IPS DF 19.7 (cell line): ENCODE data around the gene INTS11.
"Not testable (repeated sequence)": the region's sequence is repeated elsewhere in the genome, so short reads cannot be mapped to it uniquely, and the experiment has no call there.

Experiments
- DNase-seq: peaks from one replicate; pipeline ENCODE4 v3.0.0-alpha.2; 2013; ENCODE audit warnings: low read depth, low spot score

INTS11 gene

DNA sequence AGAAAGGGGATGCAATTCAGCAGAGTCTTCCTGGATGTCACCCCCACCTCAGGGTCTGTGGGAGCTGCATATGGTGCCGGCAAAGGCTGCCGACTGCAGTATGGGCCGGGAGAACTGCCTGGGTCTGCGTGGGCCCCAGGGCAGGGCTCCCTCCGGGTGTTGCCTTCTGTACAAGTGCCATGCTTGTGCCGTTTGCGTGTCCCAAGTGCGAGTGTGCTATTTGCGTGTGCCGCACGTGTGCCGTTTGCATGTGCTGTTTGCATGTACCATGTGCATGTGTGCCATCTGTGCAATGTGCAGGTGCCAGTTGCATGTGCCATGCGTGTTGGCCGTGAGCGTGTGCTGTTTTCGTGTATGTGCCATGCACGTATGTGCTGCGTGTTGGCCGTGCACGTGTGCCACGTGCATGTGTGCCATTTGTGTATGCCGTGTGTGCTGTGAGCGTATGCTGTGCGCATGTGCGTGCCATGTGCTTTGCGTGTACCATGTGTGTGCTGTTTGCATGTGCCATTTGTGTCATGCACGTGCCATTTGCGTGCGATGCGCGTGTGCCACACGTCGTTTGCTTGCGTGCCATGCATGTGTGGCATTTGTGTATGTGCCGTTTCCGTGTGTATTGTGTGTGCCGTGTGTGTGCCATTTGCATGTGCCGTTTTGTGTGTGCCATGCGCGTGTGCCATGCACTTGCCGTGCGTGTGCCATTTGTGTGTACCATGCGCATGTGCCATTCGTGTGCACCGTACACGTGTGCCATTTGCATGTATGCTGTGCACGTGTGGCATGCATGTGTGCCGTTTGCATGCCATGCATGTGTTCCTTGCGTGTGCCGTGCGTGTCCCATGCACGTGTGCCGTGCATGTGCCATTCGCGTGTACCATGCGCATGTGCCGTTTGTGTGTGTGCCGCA is 5.1 kb upstream of the INTS11 start:
- no peak for DNase-seq

DNA sequence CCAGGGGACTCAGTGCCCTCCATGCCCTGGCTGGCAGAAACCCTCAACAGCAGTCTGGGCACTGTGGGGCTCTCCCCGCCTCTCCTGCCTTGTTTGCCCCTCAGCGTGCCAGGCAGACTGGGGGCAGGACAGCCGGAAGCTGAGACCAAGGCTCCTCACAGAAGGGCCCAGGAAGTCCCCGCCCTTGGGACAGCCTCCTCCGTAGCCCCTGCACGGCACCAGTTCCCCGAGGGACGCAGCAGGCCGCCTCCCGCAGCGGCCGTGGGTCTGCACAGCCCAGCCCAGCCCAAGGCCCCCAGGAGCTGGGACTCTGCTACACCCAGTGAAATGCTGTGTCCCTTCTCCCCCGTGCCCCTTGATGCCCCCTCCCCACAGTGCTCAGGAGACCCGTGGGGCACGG is 3.8 kb upstream of the INTS11 start:
- DNase-seq = no peak

DNA sequence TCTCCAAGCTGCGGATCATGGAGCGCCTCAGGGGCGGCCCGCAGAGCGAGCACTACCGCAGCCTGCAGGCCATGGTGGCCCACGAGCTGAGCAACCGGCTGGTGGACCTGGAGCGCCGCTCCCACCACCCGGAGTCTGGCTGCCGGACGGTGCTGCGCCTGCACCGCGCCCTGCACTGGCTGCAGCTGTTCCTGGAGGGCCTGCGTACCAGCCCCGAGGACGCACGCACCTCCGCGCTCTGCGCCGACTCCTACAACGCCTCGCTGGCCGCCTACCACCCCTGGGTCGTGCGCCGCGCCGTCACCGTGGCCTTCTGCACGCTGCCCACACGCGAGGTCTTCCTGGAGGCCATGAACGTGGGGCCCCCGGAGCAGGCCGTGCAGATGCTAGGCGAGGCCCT is 2.8 kb upstream of the INTS11 start:
- no peak for DNase-seq

DNA sequence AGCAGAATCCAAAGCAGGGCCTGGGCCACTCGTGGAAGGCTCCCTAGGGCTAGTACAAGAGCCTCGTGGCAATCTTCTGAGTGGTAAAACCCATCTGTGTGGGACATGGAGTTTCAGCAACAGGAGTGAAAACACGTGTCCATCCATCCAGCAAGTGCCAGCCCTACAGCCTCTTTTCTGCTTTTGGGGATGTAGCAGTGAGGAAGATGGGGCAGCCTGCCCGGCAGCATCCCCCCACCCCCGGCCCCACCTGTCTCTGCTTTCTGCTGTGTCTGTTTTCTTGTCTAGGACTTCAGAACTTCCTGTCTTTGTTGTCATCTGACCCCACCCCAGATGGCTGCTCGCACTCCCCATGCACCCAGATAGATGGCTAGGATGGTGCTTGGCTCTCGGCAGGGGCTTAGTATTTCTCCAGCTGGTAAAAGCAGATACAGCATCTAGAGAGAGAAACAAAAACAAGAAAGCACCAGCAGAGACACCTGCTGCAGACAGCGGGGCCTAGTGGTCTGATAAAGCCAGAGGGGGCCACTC is 1.7 kb upstream of the INTS11 start:
- DNase-seq = no peak

DNA sequence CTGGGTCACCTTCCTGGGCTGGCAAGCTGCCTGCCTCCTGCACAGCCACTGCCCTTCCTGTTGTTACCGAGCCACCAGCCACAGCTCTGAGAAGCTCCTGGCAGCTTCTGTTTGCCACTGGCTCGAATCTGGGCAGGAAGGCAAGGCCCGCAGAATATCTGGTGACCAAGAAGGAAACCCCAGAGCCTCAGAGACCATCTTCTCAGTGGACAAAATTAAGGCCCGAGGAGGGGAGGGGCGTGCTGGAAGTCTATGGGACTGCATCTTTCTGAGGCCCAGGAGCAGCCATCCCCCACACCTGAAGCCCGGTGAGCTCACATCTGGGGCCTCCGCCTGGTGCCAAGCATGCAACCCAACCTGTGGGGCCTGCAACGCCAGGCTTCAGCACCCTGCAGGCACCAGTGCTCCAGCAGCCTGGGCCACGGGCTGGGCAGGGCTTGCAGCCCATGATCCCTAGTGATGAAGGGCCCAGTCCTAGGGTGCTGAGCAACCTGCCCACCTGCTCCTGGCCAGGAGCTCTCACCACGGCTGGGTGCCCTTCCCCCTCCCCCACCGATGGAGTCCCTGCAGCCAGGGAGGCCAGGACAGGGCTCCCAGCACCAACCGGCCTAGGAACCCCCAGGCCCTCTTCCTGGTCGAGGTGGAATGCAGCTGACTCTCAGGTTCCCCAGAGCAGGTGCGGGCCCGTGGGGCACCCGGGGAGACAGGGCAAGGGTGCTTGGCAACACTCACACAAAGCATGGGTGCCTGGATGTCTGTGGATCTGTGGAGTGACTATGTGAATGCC is 1.0 kb upstream of the INTS11 start:
- DNase-seq = no peak

DNA sequence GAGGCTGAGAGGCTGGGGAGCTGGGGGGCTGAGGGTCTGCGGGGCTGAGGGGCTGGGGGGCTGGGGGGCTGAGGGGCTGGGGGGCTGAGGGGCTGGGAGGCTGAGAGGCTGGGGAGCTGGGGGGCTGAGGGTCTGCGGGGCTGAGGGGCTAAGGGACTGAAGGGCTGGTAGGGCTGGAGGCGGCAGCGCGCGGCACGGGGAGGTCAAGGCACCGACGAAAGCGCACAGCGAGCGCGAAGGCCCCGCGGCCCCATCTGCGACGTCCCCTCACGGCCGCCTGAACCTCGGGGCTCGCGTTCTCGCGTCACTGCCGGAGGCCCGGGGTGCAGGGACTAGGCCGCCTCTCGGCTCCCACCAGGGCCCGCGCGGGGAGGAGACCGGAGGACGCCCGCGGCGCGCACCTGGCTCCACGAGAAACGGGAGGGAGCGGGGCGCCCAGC is 356 bp downstream of the INTS11 start:
- no peak for DNase-seq

DNA sequence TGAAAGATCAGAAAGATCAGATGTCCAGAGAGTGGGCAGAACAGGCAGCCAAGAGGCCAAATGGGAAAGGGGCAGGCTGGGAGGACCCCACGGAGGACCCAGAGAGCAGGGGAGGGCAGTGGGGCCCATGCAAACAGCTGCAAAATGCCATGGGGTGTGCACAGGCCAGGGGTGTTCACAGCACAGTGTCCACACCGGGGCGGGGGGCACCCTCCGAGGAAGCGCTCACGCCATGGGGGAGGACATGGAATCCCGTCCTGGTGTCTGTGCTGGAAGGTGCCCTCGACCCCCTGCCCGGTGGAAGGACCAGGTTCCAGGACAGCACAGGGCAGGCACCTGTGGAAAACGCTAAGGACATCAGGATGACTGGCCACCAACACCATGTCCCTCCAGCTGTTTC is 1.5 kb downstream of the INTS11 start:
- DNase-seq = no peak

DNA sequence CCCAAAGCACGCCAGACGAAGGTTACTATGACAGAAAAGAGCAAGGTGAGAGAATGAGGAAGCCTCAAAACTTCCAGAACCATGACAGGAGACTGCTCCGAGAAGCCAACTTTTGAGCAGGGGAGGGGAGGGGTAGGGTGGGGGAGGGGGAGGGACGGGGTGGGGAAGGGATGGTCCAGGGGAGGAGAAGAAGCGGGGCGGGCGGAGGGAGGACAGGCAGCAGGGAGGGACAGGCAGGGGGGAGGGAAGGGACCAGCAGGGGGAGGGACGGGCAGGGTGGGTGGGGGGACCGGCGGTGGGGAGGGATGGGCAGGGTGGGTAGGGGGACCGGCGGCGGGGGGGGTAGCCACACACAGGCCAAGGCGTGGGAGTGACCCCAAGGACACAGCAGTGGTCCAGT is 2.0 kb downstream of the INTS11 start:
- no peak for DNase-seq

DNA sequence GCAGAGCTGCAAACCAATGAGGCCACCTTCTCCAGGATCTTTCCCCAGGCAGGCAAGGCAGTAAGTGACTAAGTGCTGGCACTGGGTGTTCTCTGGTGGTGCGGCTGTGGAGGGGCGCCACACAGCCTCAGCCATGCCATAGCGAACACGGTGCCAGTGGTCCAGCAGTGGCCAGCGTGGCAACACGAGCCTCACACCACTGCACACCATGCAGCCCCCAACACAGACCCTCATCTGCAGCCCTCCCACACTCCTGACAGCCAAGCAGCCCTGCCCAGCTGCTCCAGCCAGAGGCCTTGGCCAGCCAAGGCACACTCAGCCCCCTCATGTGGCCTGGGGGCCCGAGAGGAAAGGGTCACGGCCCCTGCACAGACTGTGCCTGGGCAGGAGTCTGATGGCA is 3.0 kb downstream of the INTS11 start:
- DNase-seq = no peak

DNA sequence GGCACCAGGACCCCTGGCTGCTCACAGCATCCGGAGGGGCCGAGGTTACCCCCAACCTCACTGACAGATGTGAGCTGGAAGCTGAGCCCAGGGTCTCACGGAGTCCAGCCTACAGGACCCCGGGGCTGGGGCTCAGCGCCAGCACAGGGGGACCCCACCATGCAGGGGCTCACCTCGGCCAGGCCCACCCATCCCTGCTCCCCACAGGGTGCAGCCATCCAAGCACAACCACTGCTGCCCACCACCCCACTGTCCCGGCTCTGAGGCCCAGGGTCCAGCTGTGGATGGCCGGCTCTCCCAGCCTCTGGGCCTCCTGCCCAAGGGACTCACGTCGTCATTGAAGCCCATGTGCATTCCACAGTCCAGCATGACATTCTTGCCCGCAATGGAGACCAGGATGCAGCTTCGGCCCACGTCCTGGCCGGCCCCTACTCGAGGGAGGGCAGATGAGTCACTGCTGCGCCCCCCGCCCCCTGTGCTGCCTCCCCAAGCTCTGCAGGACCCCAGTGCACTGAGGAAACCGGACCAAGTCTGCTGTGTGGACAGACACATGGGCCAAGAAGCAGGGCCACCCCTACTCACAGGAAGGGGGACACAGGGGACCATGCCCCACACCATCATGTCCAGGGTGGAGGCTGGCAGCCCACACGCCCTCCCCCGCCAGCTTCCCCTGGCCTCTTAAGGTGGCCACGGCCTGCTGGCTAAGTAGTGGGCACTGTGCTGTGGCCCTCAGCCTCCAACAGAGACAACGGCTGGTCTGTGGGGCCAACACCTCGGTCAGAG is 3.6 kb downstream of the INTS11 start:
- no peak for DNase-seq

DNA sequence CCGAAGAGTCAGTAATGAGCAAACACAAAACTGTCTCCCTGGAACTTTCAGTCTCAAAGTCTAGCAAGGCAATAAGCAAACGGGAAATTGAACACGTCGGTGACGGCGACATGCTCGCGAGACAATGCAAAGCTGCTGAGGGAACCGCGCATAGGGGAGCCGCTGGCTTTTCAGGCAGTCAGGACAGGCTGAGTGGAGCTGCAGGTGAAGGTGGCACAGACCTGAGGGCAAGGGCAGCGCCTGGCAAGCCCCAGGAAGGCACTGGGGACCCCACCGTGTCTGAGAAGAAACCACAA is 4.9 kb downstream of the INTS11 start:
- DNase-seq = no peak

DNA sequence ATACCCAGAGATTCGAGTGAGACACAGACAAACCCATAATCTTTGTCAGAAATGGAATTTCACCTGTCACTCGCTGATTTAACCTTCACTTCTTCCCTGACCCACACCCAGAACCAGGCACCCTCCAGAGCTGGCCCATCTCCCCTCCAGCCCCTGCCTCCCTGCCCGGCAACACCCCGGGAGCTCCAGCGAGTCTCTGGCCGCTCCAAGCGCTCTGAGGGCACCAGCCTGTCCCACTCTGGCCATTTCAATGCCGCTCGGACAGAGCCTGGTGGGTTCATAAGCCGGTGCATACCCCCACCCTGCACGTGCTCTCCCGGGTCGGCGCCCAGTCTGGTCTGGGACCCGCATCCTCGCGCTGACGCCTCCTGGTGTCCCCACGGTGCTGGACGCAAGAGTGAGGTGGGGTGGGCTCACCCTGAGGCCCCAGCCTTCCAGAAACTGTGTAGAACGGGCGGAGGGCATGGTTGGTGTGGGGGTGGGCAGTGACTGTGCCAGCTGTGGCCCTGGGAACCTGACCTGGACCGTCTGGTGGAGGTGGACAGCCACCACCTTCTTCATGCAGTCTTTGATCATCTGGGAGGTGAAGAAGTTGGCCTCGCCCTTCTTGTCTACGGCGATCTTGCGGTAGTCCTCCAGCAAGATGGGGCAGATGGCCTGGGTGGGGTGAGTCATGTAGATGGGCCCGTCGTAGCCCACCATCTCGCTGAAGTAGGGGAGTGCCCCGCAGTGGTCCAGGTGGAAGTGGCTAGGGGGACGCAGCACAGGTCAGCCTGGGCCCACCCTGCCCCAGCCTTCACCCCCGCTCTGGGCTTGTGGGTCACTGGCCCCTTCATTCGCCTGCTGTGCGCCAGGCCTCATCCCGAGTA is 5.4 kb downstream of the INTS11 start:
- DNase-seq = no peak

DNA sequence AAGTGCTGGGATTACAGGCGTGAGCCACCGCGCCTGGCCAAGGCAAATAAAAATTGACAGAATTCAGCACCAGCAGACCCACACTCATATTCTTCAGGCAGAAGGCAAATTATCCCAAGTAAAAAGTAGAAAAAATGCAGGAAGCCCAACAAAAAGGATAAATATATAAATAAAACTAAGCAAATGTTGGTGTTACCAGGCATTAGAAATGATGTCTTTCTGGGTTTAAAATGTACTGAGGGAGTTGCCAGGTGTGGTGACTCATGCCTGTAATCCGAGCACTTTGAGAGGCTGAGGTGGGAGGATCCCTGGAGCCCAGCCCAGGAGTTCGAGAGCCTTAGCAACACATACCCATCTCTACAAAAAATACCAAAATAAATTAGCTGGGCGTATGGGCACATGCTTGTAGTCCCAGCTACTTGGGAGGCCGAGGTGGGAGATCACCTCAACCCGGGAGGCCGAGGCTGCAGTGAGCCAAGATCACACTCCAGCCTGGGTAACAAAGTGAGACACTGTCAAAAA is 6.3 kb downstream of the INTS11 start:
- no peak for DNase-seq

DNA sequence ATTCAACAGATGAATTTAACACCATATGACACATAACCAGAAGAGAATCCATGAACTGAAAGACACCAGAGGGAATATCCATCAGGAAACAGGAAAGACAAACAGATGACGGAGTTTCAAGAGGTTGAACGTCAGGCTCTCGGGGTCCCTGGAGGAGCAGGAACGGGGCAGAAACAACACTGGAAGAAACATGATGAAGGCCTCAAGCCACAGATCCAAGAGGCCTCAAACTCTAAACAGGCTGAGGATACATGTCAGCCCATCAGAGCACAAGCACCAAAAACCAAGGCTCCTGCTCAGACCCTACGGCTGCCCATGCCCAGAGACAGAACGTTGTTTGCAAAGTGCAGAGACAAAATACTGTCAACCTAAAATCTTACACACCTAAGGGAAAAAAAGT is 7.0 kb downstream of the INTS11 start:
- DNase-seq = no peak

DNA sequence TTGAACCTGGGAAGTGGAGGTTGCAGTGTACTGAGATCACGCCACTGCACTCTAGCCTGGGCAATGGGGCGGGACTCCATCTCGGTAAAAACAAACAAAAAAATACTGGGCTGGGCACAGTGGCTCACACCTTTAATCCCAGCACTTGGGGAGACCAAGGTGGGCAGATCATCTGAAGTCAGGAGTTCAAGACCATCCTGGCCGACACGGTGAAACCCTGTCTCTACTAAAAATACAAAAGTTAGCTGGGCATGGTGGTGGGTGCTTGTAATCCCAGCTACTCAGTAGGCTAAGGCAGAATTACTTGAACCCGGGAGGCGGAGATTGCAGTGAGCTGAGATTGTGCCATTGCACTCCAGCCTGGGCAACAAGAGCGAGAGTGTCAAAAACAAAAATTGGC is 8.3 kb downstream of the INTS11 start:
- not testable (repeated sequence) for DNase-seq

DNA sequence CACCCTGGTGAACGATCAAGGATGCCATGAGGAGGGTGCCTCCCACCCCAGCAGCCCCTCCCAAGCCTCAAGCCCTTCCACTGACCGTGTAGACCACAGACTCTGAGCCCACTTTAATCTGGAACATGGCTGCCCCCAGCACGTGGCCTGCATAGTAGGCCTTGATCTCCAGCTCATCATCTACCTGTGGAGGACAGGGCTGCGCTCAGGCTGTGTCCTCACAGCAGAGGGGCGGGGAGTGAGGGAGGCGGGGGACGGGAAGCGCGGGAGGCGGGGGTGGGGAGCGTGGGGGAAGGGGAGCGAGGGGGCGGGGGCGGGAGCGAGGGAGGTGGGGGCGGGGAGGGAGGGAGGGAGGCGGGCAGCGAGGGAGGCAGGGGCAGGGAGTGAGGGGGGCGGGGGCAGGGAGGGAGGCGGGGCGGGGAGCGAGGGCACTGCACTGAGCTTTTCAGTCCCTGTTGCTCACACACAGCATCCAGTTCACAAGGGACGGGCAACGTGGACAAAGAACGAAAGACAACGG is 9.0 kb downstream of the INTS11 start:
- DNase-seq = no peak

DNA sequence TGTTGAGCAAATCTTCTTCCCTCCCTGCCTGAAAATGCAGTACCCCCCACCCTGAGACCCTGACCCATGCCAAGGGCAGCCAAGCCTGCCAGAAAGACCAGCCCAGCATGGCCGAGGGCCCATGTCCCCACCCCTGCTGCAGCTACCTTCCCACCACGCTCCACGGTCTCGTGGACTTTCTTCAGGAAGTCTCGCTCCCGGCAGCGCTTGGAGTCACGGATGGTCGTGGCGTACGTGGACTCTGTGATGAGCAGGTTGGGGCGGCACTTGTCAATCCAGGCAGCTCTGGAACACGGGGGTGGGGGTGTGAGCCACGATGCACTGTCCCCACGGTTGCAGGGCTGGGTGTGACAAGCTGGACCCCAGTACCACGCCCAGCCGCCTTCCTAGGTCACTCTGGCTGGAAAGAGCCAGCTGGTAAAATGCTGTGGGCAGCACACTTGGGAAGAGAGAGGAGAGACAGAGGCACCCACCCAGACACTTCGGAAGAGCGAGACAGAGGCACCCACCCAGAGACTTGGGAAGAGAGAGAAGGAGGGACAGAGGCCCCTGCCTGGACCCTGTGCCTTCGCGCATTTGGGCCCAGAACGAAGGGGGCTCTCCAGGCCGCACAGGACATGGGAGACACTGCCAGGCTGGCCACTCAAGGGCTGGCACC is 9.7 kb downstream of the INTS11 start:
- DNase-seq = no peak

DNA sequence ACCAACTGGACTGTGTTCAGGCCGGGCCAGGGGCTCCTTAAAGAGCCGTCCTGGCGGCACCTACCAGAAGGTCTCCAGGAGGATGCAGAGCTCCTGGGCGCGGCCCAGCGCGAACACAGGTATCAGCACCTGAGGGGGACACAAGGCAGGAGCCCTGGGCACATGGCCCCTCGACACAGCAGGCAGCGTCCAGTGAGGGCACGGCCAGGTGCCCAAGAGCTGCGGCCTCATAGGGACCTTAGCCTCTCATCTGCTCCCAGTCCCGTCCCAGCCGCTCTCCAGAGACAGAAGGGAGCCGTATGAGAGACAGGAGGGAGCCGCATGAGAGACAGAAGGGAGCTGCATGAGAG is 10.2 kb downstream of the INTS11 start:
- no peak for DNase-seq

DNA sequence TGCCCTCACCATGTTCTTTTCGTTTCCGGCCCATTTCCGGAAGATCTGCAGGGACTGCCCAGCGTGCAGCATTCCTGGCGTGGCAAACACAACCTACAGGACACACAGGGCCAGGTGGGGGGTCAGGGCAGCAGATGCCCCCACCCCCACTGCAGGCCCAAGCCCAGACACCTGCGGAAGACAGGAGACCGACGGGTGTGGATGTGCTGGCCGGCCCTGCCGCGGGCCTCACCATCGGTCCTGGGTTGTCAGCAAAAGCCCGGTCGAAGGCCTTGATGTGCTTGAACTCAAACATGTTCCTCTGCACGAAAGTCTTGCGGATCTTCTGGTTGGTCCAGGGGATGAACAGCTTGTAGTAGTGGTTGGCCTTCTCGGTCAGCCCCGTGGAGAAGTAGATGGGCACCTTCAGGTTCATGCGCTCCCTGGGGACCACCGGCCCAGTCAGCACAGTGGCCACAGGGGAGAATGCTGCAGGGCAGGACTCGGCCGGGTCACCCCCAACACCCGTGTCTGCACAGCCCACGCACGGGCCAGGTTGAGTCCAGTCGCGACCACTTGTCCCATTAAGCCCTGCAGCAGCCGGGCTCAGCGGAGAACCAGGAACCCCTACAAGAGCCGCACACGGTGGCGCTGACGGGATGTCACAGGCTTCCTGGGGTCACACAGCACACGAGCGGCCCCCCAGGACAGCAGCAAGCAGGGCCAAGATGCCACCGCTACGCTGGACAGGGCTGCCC is 10.8 kb downstream of the INTS11 start:
- no peak for DNase-seq
